Stimulated activated CD8-positive, alpha-beta memory T cell treated with anti-CD3 and anti-CD28 coated beads, Interleukin-12 subunit alpha, Interleukin-12 subunit beta, amount 100 ng/mL, for 1 hour (primary cell): ENCODE measurements around the gene GLIS1.

Experiments used
- DNase-seq: peaks from one replicate; pipeline ENCODE4 v3.0.0-alpha.2; 2020; ENCODE audit warnings: low read depth

Gene GLIS1

GRCh38 chr1:53463961-53464899, 274.7 kb downstream of the GLIS1 start:
- DNase-seq = no peak

- no peak for DNase-seq
These were observed 276.0 kb downstream of the GLIS1 start for GRCh38 chr1:53462769-53463501.

GRCh38 chr1:53462193-53462592, 276.8 kb downstream of the GLIS1 start:
- DNase-seq = no peak

GRCh38 chr1:53461323-53462044, 277.5 kb downstream of the GLIS1 start:
- DNase-seq = no peak

- DNase-seq = no peak
These were observed 278.2 kb downstream of the GLIS1 start for GRCh38 chr1:53460666-53461322.

GRCh38 chr1:53460211-53460634, 278.7 kb downstream of the GLIS1 start:
- no peak for DNase-seq

GRCh38 chr1:53459321-53460175, 279.4 kb downstream of the GLIS1 start, which contains the start of gene DMRTB1:
DMRTB1 (plus strand) TSS chr1:53459399; CDS start chr1:53459454, 55 bp downstream.
- DNase-seq = no peak

- no peak for DNase-seq
These were observed 280.3 kb downstream of the GLIS1 start for GRCh38 chr1:53458634-53459033.
